Superior temporal gyrus (tissue), 1 donor: ENCODE data around the gene GALNT2.

Source experiments
- DNase-seq: peaks from one replicate; pipeline ENCODE4 v3.0.0-alpha.2; 2016; ENCODE audit errors: extremely low spot score

GALNT2 gene

DNA sequence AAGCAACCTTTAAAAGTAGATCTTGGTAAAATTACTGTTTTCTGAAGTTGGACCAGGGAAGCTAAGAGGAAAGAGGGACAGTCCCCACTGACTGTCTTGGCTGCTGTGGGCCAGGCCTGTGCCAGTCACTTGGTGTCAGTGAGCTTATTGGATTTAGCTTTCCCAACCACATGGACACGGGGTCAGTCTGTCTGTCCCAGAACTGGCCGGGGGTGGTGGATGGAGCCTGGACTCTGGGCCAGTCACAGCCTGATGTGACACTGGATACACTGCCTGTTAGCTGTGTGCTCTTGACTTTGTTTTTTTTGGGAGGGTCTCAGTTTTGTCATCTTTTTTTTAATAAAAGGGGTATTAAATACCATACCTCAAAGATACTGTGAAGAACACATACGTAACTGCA lies 96.7 kb downstream of the GALNT2 start:
- DNase-seq = no peak

DNA sequence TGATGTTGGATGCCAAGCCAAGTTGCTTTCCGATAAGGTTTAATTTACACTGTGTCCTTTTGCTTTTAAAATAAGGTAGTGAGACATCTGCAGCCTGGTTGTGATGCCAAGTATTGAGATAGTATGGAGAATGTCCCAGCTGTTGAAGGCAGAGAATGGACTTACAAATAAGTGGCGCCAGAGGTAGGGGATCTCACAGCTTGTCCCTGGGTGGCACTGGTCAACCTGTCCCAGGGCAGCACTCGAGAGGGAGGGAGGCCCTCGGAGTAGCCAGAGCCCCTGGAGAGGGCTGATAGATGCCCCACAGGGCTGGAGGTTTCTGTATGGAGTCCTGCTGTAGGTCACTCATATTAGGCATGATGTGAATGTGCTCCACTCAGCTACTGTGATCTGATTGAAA lies 98.5 kb downstream of the GALNT2 start:
- peak; percentile 49 for DNase-seq

DNA sequence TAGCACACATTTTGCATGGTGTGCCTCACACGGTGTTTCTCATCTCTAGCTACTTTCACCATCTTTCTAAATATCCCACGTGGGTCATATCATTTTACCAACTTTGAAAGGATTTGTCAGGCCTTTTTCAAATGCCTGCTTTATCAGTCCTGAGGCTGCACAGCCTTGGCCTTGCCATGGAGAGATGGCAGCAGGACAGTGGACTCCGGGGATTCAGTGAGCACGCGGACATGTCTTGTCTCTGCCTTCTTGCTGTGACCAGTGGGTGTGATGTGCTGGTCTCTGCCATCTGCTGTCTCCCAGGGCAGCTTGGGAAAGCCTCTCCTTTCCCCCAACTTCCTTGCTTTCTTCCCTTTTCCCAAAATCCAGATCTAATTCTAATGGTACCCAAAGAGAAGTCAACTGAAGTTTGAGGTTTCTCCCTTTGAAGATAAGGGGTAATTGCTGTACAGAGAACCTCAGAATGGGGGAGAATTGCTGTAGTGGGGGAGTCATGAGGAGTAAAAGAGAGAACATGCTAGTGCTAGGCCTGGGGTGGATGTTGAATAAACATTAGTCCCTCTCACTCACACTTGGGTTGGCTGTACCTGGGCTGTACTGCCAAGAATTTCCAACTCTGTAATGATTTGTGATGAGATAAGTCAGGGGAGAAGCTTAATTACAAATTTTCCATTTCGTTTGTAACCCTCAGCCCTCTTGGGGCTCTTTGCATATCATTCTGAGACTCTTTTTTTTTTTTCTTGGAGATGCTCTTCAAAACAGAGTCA lies 99.5 kb downstream of the GALNT2 start:
- DNase-seq = no peak

DNA sequence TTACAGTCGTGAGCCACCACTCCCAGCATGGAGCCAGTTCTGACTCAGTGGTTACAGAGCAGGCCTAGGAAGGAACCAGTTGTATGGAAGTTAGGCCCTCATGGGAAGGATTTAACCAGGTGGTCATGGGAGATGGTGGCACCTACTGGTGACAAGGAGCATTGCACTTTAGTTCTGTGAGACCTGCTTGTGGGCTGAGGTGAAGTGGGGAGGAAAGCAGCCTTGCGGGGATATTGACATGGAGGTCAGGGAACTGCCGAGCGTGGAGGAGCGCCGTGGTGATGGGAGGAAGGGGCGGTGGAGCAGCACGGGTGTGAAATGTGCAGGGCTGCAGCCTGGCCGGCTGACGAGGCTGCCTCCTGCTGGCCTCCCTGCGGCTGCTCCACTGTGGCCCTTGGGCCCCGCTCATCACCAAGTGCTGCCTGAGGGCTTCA lies 100.4 kb downstream of the GALNT2 start:
- no peak for DNase-seq

DNA sequence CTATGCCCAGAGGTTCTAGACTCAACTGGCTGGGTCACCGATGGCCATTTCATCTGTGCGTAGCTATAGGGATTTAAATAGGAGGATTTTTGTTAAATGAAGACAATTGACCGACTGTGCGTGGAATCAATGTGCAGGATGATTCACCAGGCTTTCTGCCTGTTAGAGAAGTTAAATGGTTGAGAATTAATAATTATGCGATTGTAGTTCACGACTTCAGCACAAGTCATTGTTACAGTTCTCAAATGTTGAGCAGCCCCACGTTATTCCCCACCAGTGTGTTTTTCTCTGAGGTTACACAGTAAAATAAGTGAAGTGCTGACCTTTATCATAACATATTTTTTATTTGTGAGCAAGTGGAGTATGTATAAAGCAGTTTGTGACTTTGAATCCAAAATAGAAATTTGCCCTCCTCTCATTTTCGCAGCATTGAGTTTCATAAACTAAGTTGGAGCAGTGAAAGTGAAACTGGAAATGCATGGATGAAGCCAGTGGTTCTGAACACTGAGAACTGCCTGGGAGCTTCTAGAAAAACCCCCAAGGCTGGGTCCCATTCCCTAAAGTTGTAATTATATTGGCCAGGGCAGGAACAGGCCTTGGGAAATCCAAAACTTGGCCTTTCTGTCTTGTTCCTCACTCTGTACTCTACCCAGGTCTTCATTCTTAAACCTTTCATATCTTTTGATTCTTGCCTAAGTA lies 102.6 kb downstream of the GALNT2 start:
- DNase-seq = peak; percentile 71

DNA sequence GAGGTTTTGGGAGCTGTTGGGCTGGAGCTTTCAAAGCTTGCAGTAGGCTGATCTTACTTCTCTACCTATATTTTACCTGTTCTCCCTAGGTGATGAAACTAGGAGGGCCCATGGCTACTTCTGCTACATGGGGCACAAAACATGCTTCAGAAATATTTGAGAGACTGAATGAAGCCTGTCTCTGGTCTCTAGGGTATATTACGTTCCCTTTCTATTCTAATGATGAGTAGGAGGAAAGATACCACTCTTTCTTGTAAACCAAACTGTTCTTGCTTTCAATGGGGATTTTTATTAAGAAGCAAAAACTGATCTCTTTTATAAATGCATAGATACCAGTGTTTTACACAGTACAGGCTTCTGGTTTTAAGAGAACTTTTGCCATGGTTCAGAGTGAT lies 103.1 kb downstream of the GALNT2 start:
- DNase-seq = no peak

DNA sequence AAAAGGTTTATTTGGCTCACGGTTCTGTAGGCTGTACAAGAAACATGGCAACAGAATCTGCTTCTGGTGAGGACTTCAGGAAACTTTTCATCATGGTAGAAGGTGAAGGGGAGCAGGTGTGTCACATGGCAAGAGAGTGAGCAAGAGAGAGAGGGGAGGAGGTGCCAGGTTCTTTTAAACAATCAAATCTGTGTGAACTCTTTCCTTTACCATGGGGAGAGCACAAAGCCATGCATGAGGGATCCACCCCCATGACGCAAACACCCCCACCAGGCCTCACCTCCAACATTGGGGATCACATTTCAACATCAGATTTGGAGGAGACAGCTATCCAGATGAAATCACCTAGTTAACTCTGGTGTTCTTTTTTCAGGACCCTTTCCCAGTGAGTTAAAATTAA lies 103.6 kb downstream of the GALNT2 start:
- no peak for DNase-seq

DNA sequence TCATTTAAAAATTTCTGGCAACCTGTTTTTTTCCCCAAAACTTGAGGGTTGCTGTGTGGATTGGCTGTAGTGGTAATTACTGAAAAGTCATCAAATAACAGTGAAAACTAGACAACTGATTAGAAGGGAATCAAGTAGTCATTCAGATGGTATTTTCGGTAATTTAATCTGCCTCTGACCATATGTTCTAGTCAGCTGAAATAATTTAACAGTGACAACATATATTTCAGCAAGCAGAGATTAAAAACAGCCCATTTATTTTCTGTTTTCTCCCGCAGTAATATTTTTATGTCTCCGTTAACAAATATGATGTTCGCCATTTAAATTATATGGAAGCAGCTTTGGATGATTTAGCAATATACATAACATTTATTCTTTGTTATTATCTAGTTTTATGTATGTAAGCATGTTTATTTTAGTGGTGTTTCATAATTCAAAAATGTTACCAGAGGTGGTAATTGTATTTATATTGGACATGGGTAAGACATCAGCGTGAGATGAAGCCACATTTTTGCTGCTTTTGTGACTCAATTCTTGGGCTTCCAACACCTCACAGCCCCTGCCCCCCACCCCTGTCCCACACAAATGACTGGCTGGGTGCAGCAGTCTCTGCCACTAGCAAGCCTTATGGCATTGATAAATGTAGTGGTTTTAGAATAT lies 104.4 kb downstream of the GALNT2 start:
- no peak for DNase-seq

DNA sequence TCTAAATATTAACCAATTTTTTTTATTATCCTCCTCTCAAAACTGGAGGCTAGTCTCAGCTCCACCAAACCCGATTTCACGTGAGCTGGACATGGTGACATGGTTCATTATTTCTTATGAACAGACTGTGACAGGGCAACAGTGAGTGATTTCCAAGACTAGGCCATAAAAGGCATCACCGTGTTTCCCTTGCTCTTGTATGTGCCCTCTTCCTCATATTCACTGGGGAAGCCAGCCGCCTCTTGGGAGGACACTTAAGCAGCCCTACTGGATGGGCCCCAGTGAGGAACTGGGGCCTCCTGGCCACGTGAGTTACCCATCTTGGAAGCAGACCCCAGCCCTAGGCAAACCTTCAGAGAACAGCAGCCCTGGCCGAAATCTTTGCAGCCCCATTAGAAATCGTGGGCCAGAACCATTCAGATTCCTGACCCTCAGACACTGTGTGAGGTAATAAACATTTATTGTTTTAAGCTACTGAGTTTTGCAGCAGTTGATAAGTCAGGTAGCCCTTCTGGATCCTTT lies 105.0 kb downstream of the GALNT2 start:
- DNase-seq = no peak

DNA sequence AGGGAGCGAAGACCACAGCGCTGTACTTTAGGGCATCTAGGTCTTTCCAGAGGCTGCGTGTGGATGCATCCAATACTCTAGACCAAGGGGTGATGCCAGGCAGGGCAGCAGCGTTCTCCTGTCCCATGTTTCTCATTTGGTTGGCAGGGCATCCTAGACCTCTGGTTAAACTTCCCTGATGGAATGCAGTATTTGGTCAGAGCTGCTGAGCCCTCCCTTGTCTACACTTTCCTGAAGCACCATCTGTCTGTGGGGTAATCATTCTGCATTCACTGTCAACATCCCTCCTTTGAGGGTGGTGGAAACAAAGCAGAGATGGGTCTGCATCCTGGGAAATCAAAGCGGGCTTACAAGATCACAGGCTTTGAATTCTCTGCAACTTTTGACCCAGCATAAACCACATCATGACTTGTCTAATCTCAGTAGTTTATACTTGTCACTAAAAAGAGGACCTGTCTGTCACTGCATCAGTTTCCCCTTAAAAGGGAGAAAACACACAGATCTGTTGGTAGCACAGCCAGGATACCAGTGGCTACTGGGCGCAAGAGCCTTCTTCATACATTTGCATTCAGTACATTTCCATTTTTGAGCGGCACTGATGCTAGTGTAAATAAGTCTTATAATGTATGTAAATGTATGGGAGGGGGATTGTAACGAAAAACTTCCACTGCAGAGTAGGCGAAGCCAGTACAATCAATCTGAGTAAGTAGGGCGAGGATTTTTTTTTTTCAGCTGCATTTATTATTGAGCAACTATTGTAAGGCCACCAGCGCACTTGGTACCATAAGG lies 106.3 kb downstream of the GALNT2 start:
- DNase-seq = no peak

DNA sequence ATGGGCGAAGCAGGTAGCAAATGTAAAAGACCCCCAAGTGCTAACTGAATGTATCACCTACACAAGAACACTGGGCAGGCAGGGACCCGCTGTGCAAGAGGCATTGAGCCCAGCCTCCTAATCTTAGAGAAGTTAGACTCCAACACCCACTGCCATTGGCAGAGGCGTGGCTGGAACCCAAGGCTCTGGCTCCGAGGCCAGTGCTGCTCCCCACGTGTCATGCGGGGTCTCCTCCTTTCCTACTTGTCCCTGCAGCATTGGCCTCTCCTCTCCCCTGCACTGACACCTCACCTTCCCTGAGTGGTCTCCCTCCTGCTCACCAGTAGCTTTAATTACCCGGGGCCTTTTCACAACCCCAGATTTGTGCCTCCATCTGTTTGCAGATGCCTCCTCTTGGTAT lies 107.0 kb downstream of the GALNT2 start:
- DNase-seq = no peak

DNA sequence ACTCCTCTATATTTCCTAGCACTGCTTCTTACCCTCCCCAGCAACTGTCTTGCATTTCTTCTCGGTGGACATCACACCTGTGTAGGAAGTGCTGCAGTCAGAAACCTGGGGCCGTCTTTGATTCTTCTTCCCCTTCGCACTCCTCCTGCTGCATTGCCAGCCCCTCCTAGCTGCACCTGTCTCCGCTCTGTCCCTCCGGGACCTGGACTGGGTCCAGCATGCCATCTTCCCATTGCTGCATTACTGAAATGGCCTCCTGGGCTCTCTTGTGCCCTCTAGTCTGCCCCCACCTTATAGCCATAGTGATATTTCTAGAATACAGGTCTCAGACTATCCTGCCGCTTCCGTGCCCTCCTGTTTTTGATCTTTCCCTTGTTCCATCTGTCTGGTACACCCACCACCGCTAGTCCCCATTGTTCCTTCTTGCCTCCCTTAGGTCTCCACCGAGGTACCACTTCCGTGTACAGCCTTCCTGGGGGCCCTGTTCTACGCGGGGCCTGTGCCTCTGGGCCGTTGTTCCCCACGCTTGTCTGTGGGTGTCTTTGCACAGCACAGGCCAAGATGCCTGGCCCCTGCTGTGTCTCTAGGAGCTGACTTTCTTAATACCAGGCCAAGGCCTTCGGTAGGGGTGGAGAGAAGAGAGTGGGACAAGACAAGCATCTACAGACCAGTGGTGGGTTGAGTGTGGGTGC lies 107.6 kb downstream of the GALNT2 start:
- DNase-seq = no peak

DNA sequence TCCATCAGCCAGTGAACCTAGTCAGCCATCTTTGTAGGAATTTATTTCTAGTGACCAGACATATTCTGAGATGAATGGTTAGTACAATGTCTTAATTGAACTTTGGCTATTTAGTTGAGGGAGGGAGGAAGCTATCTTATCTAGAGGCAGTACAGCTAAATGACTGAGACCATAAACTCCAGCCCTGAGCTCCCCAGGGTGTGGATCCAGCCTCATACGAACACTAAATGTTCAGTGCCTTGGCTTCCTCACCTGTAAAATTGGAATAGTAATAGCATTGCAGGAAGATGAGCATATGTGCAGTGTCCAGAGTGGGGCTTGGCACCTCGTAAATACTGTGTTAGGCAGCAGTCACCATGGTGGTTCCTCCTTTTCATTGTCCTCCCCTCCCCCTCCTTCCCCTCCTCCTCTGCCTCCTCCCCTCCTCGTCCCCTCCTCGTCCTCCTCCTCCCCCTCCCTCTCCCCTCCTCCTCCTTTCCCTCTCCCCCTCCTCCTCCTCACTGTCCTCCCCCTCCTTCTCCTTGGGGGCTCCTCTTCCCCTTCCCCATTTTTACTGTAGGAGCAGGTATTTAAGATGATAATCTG lies 108.2 kb downstream of the GALNT2 start:
- DNase-seq = no peak

DNA sequence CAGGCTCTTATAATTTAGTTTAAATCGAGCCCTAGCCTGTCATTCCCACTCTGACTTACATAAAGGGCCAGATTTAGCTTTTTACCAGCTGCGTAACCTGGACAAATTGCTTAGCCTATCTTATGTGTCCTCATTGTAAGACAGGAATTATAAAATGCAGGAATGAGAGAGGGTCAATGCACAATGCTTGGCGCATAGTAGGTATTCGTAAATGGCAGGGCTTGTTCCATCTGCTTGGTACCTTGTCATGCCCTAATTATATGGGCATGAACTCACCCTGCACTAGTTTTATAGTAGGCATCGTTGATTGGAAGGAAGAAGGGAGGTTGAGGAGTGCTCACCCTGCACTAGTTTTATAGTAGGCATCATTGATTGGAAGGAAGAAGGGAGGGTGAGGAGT lies 108.8 kb downstream of the GALNT2 start:
- DNase-seq = no peak

DNA sequence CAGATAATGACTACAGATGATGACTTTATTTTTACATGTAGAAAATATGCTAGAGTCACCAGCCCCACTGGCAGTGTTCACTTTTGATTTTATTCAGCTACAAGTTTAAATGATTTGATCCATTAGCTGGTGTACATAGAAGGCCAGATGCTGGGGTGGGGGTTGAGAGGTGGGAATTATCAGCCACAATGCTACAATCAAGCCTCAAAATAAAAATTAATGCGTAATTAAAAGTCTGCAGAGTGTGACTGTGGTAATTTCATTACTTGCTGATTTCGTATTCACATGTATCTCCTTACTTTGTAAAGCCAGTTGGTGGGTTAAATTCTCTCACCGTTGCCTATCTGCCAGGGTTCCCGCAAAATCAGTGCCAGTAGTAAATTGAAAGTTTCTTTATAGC lies 109.3 kb downstream of the GALNT2 start:
- DNase-seq = no peak

DNA sequence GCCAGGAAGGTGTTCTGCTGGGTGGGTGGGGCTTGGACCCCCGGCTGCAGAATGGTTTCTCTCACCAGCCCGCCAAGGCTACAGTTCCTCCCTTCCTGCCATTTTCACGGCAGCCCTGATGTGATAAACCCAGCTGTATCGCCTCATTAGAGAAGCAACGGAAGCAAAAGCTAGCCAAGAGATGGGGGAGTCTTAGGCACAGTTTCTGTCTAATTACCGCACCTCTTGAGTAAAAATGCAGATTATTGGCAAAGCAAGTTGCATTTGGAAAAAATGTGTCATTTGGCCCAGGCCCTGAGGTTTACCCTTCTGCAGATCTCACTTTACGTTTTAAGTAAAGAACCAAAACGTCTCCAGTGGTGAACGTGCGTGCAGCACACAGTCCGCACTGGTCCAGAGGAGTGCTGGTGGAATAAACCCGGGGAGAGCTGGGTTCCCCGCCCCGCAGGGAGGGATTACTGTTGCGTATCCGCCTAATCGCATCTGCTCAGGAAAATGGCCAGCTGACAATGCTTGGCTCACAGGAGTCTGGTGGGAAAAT lies 109.9 kb downstream of the GALNT2 start:
- peak; percentile 90 for DNase-seq

DNA sequence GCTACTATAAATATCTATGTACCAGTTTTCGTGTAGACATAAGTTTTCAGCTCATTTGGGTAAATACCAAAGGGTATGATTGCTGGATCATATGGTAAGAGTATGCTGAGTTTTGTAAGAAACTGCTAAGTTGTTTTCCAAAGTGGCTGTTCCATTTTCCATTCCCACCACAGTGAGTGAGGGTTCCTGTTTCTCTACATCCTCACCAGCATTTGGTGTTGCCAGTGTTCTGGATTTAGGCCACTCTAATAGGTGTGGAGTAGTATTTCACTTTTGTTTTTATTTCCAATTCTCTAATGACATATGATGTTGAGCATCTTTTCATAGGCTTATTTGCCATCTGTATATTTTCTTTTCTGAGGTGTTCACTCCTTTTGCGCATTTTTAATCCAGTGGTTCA lies 112.2 kb downstream of the GALNT2 start:
- DNase-seq = no peak

DNA sequence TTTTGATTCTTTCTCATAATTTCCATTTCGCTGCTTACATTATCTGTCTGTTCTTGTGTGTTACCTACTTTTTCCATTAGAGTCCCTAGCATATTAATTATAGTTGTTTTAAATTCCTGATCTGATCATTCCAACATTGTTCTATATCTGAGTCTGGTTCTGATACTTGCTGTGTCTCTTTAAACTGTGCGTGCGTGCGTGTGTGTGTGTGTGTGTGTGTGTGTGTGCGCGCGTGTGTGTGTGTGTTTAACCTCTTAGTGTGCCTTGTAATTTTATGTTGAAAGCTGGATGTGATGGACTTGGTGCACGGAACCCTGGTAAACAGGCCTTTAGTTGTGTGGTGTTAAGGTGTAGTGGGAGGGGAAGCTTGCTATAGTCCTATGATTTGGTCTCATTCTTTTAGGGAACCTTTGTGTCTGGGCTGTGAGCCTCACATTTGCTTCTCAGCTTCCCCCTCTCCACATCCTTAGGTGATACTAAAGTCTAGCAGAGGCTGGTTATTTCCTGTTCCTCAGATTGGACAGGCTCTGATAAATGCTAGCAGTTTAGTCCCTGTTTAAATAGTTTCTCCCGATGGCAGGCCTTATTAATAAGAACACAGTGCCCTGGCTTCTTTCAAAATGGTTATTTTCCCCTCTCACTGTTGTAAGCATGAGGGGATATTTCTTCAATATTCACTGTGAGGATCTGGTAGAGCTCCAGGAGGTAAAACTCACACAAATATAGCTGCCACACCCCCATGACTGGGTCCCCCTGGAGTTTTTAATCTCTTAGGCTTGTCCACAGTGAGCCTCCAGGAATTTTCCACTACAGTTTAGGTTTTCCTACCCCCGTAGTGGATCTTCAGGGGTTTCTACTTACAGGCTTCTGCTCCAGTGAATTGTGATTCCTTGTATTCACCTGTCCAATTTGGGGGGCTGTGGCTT lies 118.3 kb downstream of the GALNT2 start:
- DNase-seq = no peak
